AG09309 (cell line): ENCODE measurements around the gene OTUB1.

Experiments used
- DNase-seq: peaks from one replicate; pipeline ENCODE4 v3.0.0-alpha.2; 2010; ENCODE audit warnings: low read depth
- H3K4me3 ChIP-seq: 2 replicates; pipeline ENCODE4 v1.5.1; 2011; ENCODE audit warnings: mild to moderate bottlenecking, low read depth, low read length, moderate library complexity; ENCODE audit not compliant: control insufficient read depth
- TF ChIP-seq, protein P1 (sequence below): IDR thresholded peaks from 2 replicates; pipeline ENCODE4 v1.5.1; 2011; ENCODE audit warnings: mild to moderate bottlenecking, low read depth, low read length, inconsistent platforms; ENCODE audit not compliant: insufficient read depth, control insufficient read depth; ENCODE audit errors: missing control alignments

OTUB1 gene

DNA sequence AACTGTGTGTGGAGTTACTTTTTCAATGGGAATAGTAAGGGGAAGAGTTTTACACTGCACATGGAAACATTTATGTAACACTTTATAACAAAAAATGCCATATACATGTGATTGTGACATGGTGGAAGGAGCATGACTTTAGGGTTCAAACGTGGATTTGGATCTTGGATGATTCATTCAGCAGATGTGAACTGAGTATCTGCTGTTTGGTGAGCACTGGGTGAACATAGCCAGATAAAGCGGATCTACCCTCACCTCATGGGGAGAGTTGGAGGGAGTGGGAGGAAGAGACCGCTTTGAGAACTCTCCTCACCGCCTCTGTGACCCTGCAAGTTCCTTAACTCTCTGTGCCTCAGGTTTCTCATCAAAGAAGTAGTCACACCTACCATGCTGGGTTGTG, 44.3 kb upstream of the OTUB1 start:
- no peak for DNase-seq
- no peak overlapping the region for H3K4me3 ChIP-seq
- TF ChIP-seq, protein P1, sequence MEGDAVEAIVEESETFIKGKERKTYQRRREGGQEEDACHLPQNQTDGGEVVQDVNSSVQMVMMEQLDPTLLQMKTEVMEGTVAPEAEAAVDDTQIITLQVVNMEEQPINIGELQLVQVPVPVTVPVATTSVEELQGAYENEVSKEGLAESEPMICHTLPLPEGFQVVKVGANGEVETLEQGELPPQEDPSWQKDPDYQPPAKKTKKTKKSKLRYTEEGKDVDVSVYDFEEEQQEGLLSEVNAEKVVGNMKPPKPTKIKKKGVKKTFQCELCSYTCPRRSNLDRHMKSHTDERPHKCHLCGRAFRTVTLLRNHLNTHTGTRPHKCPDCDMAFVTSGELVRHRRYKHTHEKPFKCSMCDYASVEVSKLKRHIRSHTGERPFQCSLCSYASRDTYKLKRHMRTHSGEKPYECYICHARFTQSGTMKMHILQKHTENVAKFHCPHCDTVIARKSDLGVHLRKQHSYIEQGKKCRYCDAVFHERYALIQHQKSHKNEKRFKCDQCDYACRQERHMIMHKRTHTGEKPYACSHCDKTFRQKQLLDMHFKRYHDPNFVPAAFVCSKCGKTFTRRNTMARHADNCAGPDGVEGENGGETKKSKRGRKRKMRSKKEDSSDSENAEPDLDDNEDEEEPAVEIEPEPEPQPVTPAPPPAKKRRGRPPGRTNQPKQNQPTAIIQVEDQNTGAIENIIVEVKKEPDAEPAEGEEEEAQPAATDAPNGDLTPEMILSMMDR = no peak

DNA sequence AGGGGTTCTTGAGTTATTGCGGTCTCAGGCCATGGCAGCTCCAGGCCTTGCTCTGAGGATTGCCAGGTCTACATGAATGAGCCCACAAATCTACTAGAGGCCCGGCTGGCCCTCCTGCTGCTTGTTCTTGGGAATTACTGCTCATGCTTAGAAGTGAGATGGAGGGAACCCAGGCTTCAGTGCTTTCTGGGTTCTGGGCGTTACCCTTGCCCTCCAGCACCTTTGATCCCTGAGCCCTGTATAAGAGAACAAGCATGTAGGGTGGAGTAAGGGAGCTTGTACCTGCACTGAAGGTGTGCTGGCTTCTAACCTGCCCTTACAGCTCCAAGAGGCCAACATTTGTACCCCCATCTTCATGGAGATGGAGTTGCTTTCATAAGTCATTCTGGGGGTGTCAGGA, 43.4 kb upstream of the OTUB1 start:
- H3K4me3 ChIP-seq = no peak overlapping the region
- TF ChIP-seq, protein P1 = no peak
- no peak for DNase-seq

DNA sequence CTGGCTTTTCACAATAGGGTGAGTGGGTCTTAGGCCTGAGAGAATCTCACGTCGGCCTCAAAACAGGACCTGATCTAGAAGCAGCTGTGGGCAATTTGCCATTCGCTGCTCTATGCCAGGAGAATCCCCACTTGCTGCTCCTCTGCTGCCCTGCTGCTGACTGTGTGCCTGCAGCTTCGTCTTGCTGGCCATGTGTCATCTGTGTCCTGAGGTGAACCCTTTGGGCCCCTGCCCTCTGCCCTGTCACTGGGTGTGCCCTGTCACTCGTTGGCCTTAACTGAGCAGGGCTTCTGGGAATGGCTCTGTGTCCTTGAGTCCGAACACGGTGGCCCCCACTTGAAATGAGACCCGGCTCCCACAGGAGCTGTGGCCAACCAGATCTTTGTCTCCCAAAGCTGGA, 41.3 kb upstream of the OTUB1 start:
- TF ChIP-seq, protein P1 = no peak
- H3K4me3 ChIP-seq = no peak overlapping the region
- DNase-seq = no peak

DNA sequence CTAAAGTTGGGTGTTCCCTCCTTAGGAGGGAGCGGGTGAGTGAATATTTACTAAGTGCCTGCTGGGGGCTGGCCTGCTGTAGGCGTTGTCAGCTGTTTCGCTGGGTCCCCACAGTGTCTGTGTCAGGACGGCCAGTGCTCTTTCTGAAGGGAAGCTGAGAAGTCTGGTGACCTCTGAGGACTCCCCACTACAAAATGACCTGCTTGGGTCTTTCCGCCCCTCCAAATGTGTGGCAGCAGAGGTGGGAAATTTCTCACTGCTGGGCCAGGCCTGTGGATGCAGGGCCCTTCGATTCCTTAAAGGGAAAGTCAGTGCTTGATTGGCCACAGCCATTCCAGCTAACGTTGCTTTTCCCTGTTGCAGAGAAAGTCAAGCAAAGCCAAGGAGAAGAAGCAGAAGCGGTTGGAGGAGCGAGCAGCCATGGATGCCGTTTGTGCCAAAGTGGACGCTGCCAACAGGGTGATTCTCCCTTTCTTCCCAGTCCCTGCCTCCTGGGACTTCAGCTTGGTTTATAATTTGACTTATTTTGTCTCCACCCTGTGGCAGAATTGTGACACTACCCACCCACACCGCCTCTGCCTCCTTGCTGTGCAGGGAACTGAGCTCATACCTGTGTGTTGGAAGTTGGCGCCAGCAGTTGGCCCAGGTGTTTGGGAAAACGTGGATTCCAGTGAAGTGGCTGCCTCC, 40.6 kb upstream of the OTUB1 start:
- H3K4me3 ChIP-seq = no peak overlapping the region
- peak; percentile 39 for DNase-seq
- TF ChIP-seq, protein P1 = peak; percentile 68

DNA sequence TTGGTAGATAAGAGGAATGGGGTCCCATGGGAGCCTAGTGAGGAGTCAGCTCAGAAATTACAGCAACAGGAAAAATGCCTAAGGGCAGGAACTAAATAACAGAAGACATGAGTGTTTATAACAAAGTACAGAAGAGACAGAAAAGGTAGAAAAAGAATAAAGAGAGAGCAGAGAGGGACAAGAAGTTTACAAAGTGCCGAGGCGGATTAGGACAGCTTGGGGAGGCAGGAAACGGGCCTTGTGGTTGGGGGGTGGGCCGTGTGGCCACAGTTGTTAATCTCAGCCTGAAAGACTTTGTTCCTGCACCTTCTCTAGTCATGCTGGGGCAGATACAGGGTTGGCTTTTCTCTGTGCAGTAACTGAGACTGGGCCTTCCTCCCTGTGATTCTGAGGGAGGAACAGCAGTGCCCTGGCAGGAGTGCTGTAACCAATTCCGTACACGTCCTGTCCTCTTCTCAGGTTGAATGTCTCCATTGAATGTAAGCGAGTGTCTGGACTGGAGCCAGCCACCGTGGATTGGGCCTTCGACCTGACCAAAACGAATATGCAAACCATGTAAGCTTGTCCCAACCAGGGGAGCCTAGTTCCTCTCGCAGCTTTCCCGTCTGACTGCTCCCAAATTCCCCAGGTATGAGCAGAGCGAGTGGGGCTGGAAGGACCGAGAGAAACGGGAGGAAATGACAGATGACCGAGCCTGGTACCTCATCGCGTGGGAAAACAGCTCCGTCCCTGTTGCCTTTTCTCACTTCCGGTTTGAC, 34.3 kb upstream of the OTUB1 start:
- TF ChIP-seq, protein P1 = no peak
- no peak overlapping the region for H3K4me3 ChIP-seq
- no peak for DNase-seq

DNA sequence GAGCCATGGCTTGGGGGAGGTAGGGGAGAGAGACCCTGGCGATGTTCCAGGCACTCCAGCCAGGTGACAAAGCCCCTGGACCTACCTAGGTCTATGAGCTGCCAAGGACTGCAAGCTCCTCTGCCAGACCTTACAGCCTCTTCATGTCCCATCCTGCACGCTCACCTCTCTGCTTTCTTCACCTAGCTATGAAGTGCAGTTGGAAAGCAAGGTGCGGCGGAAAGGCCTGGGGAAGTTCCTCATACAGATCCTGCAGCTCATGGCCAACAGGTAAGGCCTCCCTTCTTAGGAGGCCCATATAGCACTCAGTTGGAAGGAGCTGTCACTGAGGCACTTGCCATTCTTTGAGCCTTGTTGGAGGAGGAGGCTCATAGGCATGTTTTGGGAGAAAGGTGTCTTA, 33.7 kb upstream of the OTUB1 start:
- DNase-seq = no peak
- no peak overlapping the region for H3K4me3 ChIP-seq
- TF ChIP-seq, protein P1 = no peak

DNA sequence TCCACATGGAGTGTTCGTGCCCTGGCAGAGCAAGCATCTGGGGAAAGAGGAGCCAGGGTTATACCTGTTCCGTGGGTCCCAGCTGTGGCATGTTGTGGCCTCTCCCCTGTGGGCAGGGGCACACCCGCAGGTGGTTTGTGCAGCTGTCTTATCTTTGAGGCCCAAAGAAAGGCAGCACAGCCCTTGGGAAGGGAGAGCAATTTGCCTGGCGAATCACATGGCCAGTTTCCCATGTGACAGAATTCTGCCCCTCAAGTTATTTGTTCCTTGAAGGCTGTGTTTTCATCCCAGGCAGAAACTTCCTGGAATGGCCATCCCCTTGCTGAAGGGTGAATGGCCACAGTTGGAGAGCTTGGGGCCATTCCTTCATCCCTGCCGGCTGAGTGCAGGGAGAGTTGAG, 28.2 kb upstream of the OTUB1 start:
- TF ChIP-seq, protein P1 = no peak
- no peak overlapping the region for H3K4me3 ChIP-seq
- DNase-seq = no peak
